CD4-positive, alpha-beta T cell (primary cell): ENCODE data around the gene SFMBT2. TPM values are rescaled to one million over a fixed set of nuclear protein-coding genes. Genes with fewer than 3 reads are reported as not detected.

Experiments used
- ATAC-seq: fragments of 200-7000 bp; cut with Tn5 transposase; one replicate; pipeline ENCODE4 v1.10.0; 2022; ENCODE audit warnings: mild to moderate bottlenecking; ENCODE audit not compliant: poor library complexity
- CTCF ChIA-PET: fragments of 350-600 bp; sonication (Branson Sonifier 250); formaldehyde crosslinking; loops from one replicate; lab custom pipeline; 2021; ENCODE audit warnings: antibody characterized with exemption, inconsistent platforms; lab: Charles Lee
- POLR2A ChIA-PET: fragments of 350-600 bp; sonication (Branson Sonifier 250); formaldehyde crosslinking; loops from one replicate; lab custom pipeline; 2021; ENCODE audit warnings: antibody characterized with exemption, inconsistent platforms; lab: Charles Lee
- DNase-seq, 14 experiments: peaks; one replicate each; pipeline ENCODE4 v3.0.0-alpha.2; 2013 to 2020; ENCODE audit warnings: mixed read lengths in 2 of 14
- H3K27ac ChIP-seq, 2 donors: one replicate each; pipeline versions ENCODE4 v1.5.1 to v1.7.0; 2013; ENCODE audit warnings: low read length in 2 of 2, low read depth in 1 of 2, mild to moderate bottlenecking in 1 of 2
- H3K27me3 ChIP-seq, 2 experiments: 1 replicate in 1 of 2; 2 replicates in 1 of 2; pipeline versions ENCODE4 v1.6.1 to v1.7.0; 2013; ENCODE audit warnings: low read length in 2 of 2, control low read depth in 1 of 2, mild to moderate bottlenecking in 1 of 2, moderate library complexity in 1 of 2; ENCODE audit not compliant: insufficient read depth in 2 of 2, control insufficient read depth in 1 of 2
- H3K36me3 ChIP-seq: one replicate; pipeline ENCODE4 v1.6.1; 2013; ENCODE audit warnings: low read length, control low read depth; ENCODE audit not compliant: insufficient read depth
- H3K4me1 ChIP-seq: one replicate; pipeline ENCODE4 v1.6.1; 2013; ENCODE audit warnings: low read length, control low read depth; ENCODE audit not compliant: insufficient read depth
- H3K4me3 ChIP-seq: one replicate; pipeline ENCODE4 v1.5.1; 2013; ENCODE audit warnings: mild to moderate bottlenecking, low read length, moderate library complexity
- H3K9me3 ChIP-seq, 2 experiments: 1 replicate in 1 of 2; 2 replicates in 1 of 2; pipeline versions ENCODE4 v1.6.1 to v1.7.0; 2013; ENCODE audit warnings: low read length in 2 of 2, mild to moderate bottlenecking in 2 of 2, control low read depth in 1 of 2, moderate library complexity in 1 of 2; ENCODE audit not compliant: control insufficient read depth in 1 of 2, insufficient read depth in 1 of 2
- H3K27ac Mint-ChIP-seq: one replicate; pipeline ENCODE4 v1.8.0; 2020; ENCODE audit warnings: mixed read lengths
- H3K27me3 Mint-ChIP-seq: one replicate; pipeline ENCODE4 v1.8.0; 2021; ENCODE audit warnings: mixed read lengths
- H3K36me3 Mint-ChIP-seq: one replicate; pipeline ENCODE4 v1.8.0; 2021; ENCODE audit warnings: low read depth, mixed read lengths
- H3K4me1 Mint-ChIP-seq: one replicate; pipeline ENCODE4 v1.8.0; 2021; ENCODE audit warnings: low read depth, mixed read lengths
- H3K4me3 Mint-ChIP-seq: one replicate; pipeline ENCODE4 v1.8.0; 2020; ENCODE audit warnings: mild to moderate bottlenecking, mixed read lengths
- H3K9me3 Mint-ChIP-seq: one replicate; pipeline ENCODE4 v1.8.0; 2020; ENCODE audit warnings: mixed read lengths
- intact Hi-C, 2 experiments: fragments of 100-400 bp; cut with DNase I in 1 of 2; cut with micrococcal nuclease in 1 of 2; formaldehyde crosslinking; loops; one replicate each; pipeline versions ENCODE4 v1.15.1 to v1.9.0; 2023 to 2025; cut with DNase I, micrococcal nuclease
- total RNA-seq, 174 experiments: library from RNA in 2 of 174; stranded (reverse) in 2 of 174; gene quantifications; one replicate each; pipeline ENCODE4 v1.2.3 and lab custom pipeline; 2021 to 2026
- TF ChIP-seq, protein P1 (sequence below): fragments of 200-600 bp; IDR thresholded peaks from one replicate; pipeline ENCODE4 v1.8.0; 2022; ENCODE audit warnings: antibody characterized with exemption, mild to moderate bottlenecking

The SFMBT2 gene
- total RNA-seq, 2 experiments from 2014 or later, result 41.0 to 42.0 TPM

DNA sequence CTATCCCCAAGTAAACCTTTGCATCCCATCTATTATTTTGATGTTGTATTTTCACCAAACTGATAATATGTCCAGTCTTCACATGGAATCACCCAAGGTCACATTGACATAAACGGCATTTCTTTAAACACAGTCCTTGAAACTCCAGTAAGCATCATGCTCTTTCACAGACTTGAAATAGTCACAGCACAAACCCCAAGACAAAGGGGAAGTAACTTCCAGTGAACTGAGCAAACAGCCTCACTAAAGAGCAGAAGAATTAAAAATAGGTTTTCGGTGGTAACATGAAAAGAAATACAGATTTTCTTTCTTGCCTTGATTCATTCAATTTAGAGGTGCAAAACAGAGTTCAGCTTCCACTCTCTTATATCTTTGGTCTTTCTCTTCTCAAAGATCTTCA lies 253.7 kb downstream of the SFMBT2 start:
- no peak overlapping the region for H3K27ac ChIP-seq
- ATAC-seq (no peak), DNase-seq (peak in 1 of 14 experiments; percentile 16)
- H3K9me3 Mint-ChIP-seq, result no peaks in the 10 kb centered on the region
- peaks cover 32% of the 10 kb centered on the region for H3K36me3 Mint-ChIP-seq
- H3K27me3 ChIP-seq, result no peaks in the 10 kb centered on the region
- H3K4me3 Mint-ChIP-seq, result no peak overlapping the region
- H3K4me1 Mint-ChIP-seq, result peaks cover 44% of the 10 kb centered on the region
- TF ChIP-seq, protein P1, sequence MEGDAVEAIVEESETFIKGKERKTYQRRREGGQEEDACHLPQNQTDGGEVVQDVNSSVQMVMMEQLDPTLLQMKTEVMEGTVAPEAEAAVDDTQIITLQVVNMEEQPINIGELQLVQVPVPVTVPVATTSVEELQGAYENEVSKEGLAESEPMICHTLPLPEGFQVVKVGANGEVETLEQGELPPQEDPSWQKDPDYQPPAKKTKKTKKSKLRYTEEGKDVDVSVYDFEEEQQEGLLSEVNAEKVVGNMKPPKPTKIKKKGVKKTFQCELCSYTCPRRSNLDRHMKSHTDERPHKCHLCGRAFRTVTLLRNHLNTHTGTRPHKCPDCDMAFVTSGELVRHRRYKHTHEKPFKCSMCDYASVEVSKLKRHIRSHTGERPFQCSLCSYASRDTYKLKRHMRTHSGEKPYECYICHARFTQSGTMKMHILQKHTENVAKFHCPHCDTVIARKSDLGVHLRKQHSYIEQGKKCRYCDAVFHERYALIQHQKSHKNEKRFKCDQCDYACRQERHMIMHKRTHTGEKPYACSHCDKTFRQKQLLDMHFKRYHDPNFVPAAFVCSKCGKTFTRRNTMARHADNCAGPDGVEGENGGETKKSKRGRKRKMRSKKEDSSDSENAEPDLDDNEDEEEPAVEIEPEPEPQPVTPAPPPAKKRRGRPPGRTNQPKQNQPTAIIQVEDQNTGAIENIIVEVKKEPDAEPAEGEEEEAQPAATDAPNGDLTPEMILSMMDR, result no peak
- POLR2A ChIA-PET, result no interaction called here
- peak overlapping the region; percentile 12 for H3K27ac Mint-ChIP-seq
- CTCF ChIA-PET, result no interaction called here
- no peaks in the 10 kb centered on the region for H3K9me3 ChIP-seq
- peaks cover 9% of the 10 kb centered on the region for H3K36me3 ChIP-seq
- no peak overlapping the region for H3K4me3 ChIP-seq
- no peaks in the 10 kb centered on the region for H3K27me3 Mint-ChIP-seq
- intact Hi-C loops, result no loop called here
- H3K4me1 ChIP-seq, result peaks cover 6% of the 10 kb centered on the region

DNA sequence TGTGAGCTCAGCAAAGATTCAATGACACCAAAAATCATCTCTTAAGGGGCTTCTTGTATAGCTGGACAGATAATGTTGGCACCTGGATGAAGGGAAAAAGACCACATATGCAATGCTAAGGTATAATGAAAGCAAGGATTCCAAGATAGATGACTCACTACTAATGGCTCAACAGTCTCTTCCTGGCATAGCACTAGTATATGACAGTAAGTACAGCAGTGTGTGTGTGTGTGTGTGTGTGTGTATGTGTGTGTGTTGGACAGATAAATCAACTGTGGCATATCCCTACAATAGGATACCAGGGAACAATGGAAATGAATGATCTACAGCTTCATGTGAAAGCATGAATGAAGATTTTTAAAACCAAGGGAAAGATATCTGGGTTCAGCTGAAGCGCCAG lies 257.1 kb downstream of the SFMBT2 start:
- Mint-ChIP-seq H3K4me1 (peaks cover 24% of the 10 kb centered on the region), H3K27ac (no peak overlapping the region), H3K4me3 (no peak overlapping the region), H3K36me3 (peaks cover 3% of the 10 kb centered on the region), H3K27me3 (no peaks in the 10 kb centered on the region), H3K9me3 (no peaks in the 10 kb centered on the region)
- ATAC-seq, result no peak
- H3K9me3 ChIP-seq, result no peaks in the 10 kb centered on the region
- intact Hi-C loops, result no loop called here
- no peaks in the 10 kb centered on the region for H3K36me3 ChIP-seq
- CTCF ChIA-PET, result no interaction called here
- H3K4me1 ChIP-seq, result no peaks in the 10 kb centered on the region
- DNase-seq, result no peak
- no peaks in the 10 kb centered on the region for H3K27me3 ChIP-seq
- H3K4me3 ChIP-seq, result no peak overlapping the region
- no peak overlapping the region for H3K27ac ChIP-seq
- TF ChIP-seq, protein P1, result no peak
- POLR2A ChIA-PET, result no interaction called here

DNA sequence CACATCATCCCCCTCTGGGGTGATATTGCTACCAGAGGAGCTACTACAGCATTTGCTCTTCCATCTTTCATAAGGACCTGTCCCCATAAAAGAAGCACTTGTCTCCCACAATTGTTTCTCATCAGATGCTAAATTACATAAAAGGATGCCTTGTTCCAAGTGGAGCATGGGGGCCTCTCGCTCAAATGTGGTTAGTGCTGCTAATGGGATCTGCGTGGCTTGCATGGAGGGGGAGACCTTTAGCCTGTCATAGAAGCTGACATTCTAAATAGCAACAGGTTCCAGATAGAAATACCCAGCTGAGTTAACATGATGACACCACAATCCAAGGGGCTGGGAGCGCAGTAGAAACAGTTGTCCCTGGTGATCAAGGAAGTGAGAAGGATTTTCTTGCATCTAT lies 257.9 kb downstream of the SFMBT2 start:
- Histone ChIP-seq H3K9me3 (no peaks in the 10 kb centered on the region), H3K4me1 (no peaks in the 10 kb centered on the region), H3K36me3 (no peaks in the 10 kb centered on the region), H3K27ac (no peak overlapping the region), H3K27me3 (peaks cover 0 to 7% of the 10 kb centered on the region in 2 experiments), H3K4me3 (no peak overlapping the region)
- POLR2A ChIA-PET, result no interaction called here
- no peak for ATAC-seq
- Mint-ChIP-seq H3K4me3 (no peak overlapping the region), H3K4me1 (peaks cover 16% of the 10 kb centered on the region), H3K36me3 (peaks cover 3% of the 10 kb centered on the region), H3K9me3 (no peaks in the 10 kb centered on the region), H3K27me3 (peaks cover 4% of the 10 kb centered on the region), H3K27ac (no peak overlapping the region)
- no peak for DNase-seq
- intact Hi-C loops, result no loop called here
- TF ChIP-seq, protein P1, result no peak
- CTCF ChIA-PET, result no interaction called here
